K562 (cell line): ENCODE measurements around the gene FOXR1. TPM values are rescaled to one million over a fixed set of nuclear protein-coding genes. Genes with fewer than 3 reads are reported as not detected.

Source experiments
- ATAC-seq: fragments of 200-7000 bp; cut with Tn5 transposase; 3 replicates; pipeline ENCODE4 v1.9.1; 2020; ENCODE audit warnings: moderate library complexity
- BruUV-seq: library from RNA; stranded (reverse); fragments of 400-500 nt; replicated peaks from 2 replicates; lab custom pipeline; 2021; lab: Mats Ljungman, UMichigan
- CTCF ChIA-PET: fragments of 300-600 bp; formaldehyde crosslinking; extraction: SDS; loops from one replicate; lab custom pipeline; 2021; ENCODE audit warnings: low intra/inter-chr PET ratio; lab: Yijun Ruan, JAX
- POLR2A ChIA-PET: fragments of 300-600, 350-650 bp; sonication (Branson Sonifier 250); formaldehyde crosslinking; extraction: SDS; loops from one replicate; lab custom pipeline; 2021; ENCODE audit warnings: antibody characterized with exemption, inconsistent platforms; lab: Yijun Ruan, JAX
- DNase-seq, 4 experiments: peaks; one replicate each; pipeline versions ENCODE4 v3.0.0 to v3.0.0-alpha.2; 2011 to 2018; ENCODE audit warnings: low spot score in 3 of 4, mixed read lengths in 3 of 4; ENCODE audit errors: extremely low read depth in 1 of 4
- FAIRE-seq: peaks from 2 replicates; lab custom pipeline; 2011; peaks lifted over from hg19 to GRCh38; lab: Jason Lieb, UNC
- H2AFZ ChIP-seq: 2 replicates; pipeline ENCODE4 v1.6.0; 2011; ENCODE audit warnings: low read depth, low read length, control low read depth, inconsistent platforms
- H3K27ac ChIP-seq: fragments of 200-600 bp; 3 replicates; pipeline ENCODE4 v1.8.0; 2011; ENCODE audit warnings: low read depth, mild to moderate bottlenecking, control low read depth, inconsistent platforms, low read length, moderate library complexity, mixed read lengths; ENCODE audit errors: extremely low read depth
- H3K27me3 ChIP-seq, 2 experiments: fragments of 300-600 bp in 1 of 2; 2 replicates in 1 of 2; 3 replicates in 1 of 2; pipeline versions ENCODE4 v1.6.0 to v1.8.0; 2011; ENCODE audit warnings: inconsistent platforms in 2 of 2, low read length in 2 of 2, mild to moderate bottlenecking in 1 of 2, mixed read lengths in 1 of 2, moderate library complexity in 1 of 2; ENCODE audit not compliant: control insufficient read depth in 2 of 2, insufficient read depth in 2 of 2
- H3K36me3 ChIP-seq: fragments of 300-600 bp; 3 replicates; pipeline ENCODE4 v1.8.0; 2011; ENCODE audit warnings: mild to moderate bottlenecking, low read length, inconsistent platforms; ENCODE audit not compliant: control insufficient read depth, insufficient read depth
- H3K4me1 ChIP-seq, 2 experiments: fragments of 200-600 bp in 1 of 2; replicated peaks in 1 of 2; 2 replicates in 1 of 2; 3 replicates in 1 of 2; pipeline versions ENCODE4 v1.5.1 to v1.8.0; 2011; ENCODE audit warnings: inconsistent platforms in 2 of 2, low read length in 2 of 2, mild to moderate bottlenecking in 1 of 2, mixed read lengths in 1 of 2, moderate library complexity in 1 of 2; ENCODE audit not compliant: control insufficient read depth in 2 of 2, insufficient read depth in 2 of 2
- H3K4me2 ChIP-seq: 2 replicates; pipeline ENCODE4 v1.6.1; 2011; ENCODE audit warnings: low read length, control low read depth, inconsistent platforms, mixed read lengths; ENCODE audit not compliant: insufficient read depth
- H3K4me3 ChIP-seq: fragments of 200-600 bp; sonication (generic), shearing (Covaris generic); 2 replicates; pipeline ENCODE4 v1.5.1; 2016; ENCODE audit warnings: control low read depth, inconsistent platforms
- H3K79me2 ChIP-seq: fragments of 200-600 bp; 3 replicates; pipeline ENCODE4 v1.8.0; 2011; ENCODE audit warnings: low read length, inconsistent platforms; ENCODE audit not compliant: control insufficient read depth, insufficient read depth
- H3K9ac ChIP-seq, 2 experiments: 2 replicates each; pipeline versions ENCODE4 v1.6.0 to v1.6.1; 2011; ENCODE audit warnings: low read depth in 2 of 2, low read length in 2 of 2, control low read depth in 1 of 2, inconsistent platforms in 1 of 2, mild to moderate bottlenecking in 1 of 2, mixed read lengths in 1 of 2; ENCODE audit not compliant: insufficient read depth in 1 of 2
- H3K9me1 ChIP-seq: one replicate; pipeline ENCODE4 v1.6.0; 2011; ENCODE audit warnings: inconsistent platforms, mild to moderate bottlenecking, low read length, moderate library complexity; ENCODE audit not compliant: control insufficient read depth, insufficient read depth
- H3K9me3 ChIP-seq: replicated peaks from 2 replicates; pipeline ENCODE4 v1.5.1; 2011; ENCODE audit warnings: low read depth, low read length, inconsistent platforms; ENCODE audit not compliant: control insufficient read depth, insufficient read depth
- H4K20me1 ChIP-seq: replicated peaks from 2 replicates; pipeline ENCODE4 v1.6.1; 2011; ENCODE audit warnings: low read length, inconsistent platforms, mixed read lengths; ENCODE audit not compliant: control insufficient read depth, insufficient read depth
- DMBX1 ChIP-seq: fragments of 250-450 bp; sonication (Bioruptor Pico); IDR thresholded peaks from 2 replicates; pipeline ENCODE4 v1.8.0; 2022; ENCODE audit warnings: inconsistent platforms, mild to moderate bottlenecking, moderate library complexity, borderline replicate concordance
- FOXA3 ChIP-seq, 2 experiments: fragments of 450-650 bp in 1 of 2; sonication (generic) in 1 of 2; formaldehyde crosslinking; IDR thresholded peaks in 1 of 2; conservative IDR thresholded peaks in 1 of 2; 2 replicates each; pipeline versions ENCODE4 v1.4.0 to v1.8.0; 2020 to 2022; ENCODE audit warnings: mild to moderate bottlenecking in 2 of 2, missing genetic modification reagents in 1 of 2
- HMG20A ChIP-seq: fragments of 450-650 bp; formaldehyde crosslinking; conservative IDR thresholded peaks from 2 replicates; pipeline ENCODE4 v1.4.0; 2020; ENCODE audit warnings: mild to moderate bottlenecking, mixed read lengths
- MTA3 ChIP-seq: fragments of 450-650 bp; formaldehyde crosslinking; IDR thresholded peaks from 2 replicates; pipeline ENCODE4 v1.6.1; 2017; ENCODE audit warnings: mild to moderate bottlenecking, borderline replicate concordance
- NKRF ChIP-seq: fragments of 450-650 bp; IDR thresholded peaks from 2 replicates; pipeline ENCODE4 v1.6.1; 2016; ENCODE audit warnings: borderline replicate concordance
- PRMT5 ChIP-seq: sonication (generic); formaldehyde crosslinking; IDR thresholded peaks from 2 replicates; pipeline ENCODE4 v1.5.0; 2020; ENCODE audit warnings: missing genetic modification reagents
- RCOR1 ChIP-seq, 2 experiments: IDR thresholded peaks; 2 replicates each; pipeline ENCODE4 v1.6.1; 2012; ENCODE audit warnings: low read depth in 2 of 2, low read length in 2 of 2, borderline replicate concordance in 1 of 2, improper control_type of control experiment in 1 of 2
- RFX7 ChIP-seq: fragments of 250-450 bp; sonication (Bioruptor Pico); IDR thresholded peaks from 2 replicates; pipeline ENCODE4 v1.5.1; 2021; ENCODE audit warnings: mild to moderate bottlenecking
- SREBF2 ChIP-seq: sonication (generic); formaldehyde crosslinking; IDR thresholded peaks from 2 replicates; pipeline ENCODE4 v1.4.0; 2020; ENCODE audit warnings: mild to moderate bottlenecking, missing genetic modification reagents
- ZBTB26 ChIP-seq: fragments of 450-650 bp; formaldehyde crosslinking; IDR thresholded peaks from 2 replicates; pipeline ENCODE4 v1.4.0; 2022; ENCODE audit warnings: missing genetic modification characterization
- ZNF239 ChIP-seq: fragments of 250-450 bp; sonication (Bioruptor Pico); IDR thresholded peaks from 2 replicates; pipeline ENCODE4 v1.4.0; 2020; ENCODE audit warnings: mild to moderate bottlenecking
- ZNF384 ChIP-seq: IDR thresholded peaks from 2 replicates; pipeline ENCODE4 v1.6.1; 2012; ENCODE audit warnings: low read depth, low read length, improper control_type of control experiment
- ZNF408 ChIP-seq: fragments of 250-450 bp; sonication (Bioruptor Pico); IDR thresholded peaks from 2 replicates; pipeline ENCODE4 v1.4.0; 2020; ENCODE audit warnings: low read depth, mild to moderate bottlenecking, moderate library complexity
- ZNF830 ChIP-seq: fragments of 250-450 bp; sonication (Bioruptor Pico); IDR thresholded peaks from 2 replicates; pipeline ENCODE4 v1.5.0; 2021; ENCODE audit warnings: mild to moderate bottlenecking
- WGBS: fragments of 100-300 bp; shearing (Covaris generic); methylation state at CpG from one replicate; pipeline ENCODE4 v1.1.6; 2016; ENCODE audit warnings: low coverage, mixed read lengths; ENCODE audit not compliant: insufficient coverage; ENCODE audit errors: missing lambda C conversion rate; 5-methylcytosine and 5-hydroxymethylcytosine counted together
- in situ Hi-C: fragments of 300-500 bp; cut with MboI; formaldehyde crosslinking; loops from 4 replicates; pipeline ENCODE4 v1.15.0; 2018; ENCODE audit warnings: inconsistent platforms, mixed read lengths
- intact Hi-C: fragments of 100-400 bp; cut with micrococcal nuclease; formaldehyde crosslinking; loops from 2 replicates; pipeline ENCODE4 v1.14.2; 2022
- polyA plus RNA-seq, 8 experiments: library from polyadenylated mRNA; depleted of rRNA in 4 of 8; stranded (reverse) in 5 of 8; unstranded in 3 of 8; fragments of >200 nt; fragmentation: Nextera tagmentation in 2 of 8; fragmentation: Illumina TruSeq in 1 of 8; extraction: Ambion mirVana in 2 of 8; extraction: Trizol in 1 of 8; gene quantifications; 2 replicates each; pipeline versions ENCODE4 v1.2.1 to v1.2.3, GENCODE V29; 2011 to 2014; ENCODE audit warnings: inconsistent platforms in 1 of 8, missing spikeins in 1 of 8
- total RNA-seq, 7 experiments: library from RNA; depleted of rRNA in 6 of 7; stranded (reverse); fragments of >200 nt in 6 of 7; fragmentation: Illumina TruSeq in 2 of 7; extraction: Trizol in 2 of 7; gene quantifications; 2 replicates each; pipeline versions ENCODE4 v1.2.1 to v1.2.3, GENCODE V29; 2011 to 2021; ENCODE audit warnings: low replicate concordance in 1 of 7

FOXR1 gene
- total and polyA plus RNA-seq, 9 of the 15 experiments (the other 6 are each of a cell fraction or from before 2014, with no cell fraction given), result not detected

- Histone ChIP-seq H3K27ac (no peak overlapping the region), H3K9me3 (no peaks in the 10 kb centered on the region), H3K4me2 (no peak overlapping the region), H3K9me1 (no peaks in the 10 kb centered on the region), H4K20me1 (no peaks in the 10 kb centered on the region; the same call in none of the 2 replicates), H3K4me1 (peaks cover 0 to 22% of the 10 kb centered on the region in 2 experiments; a peak in 3 of 5 replicates), H3K27me3 (peaks cover 3 to 23% of the 10 kb centered on the region in 2 experiments; a peak in 4 of 5 replicates), H3K4me3 (no peak overlapping the region), H3K36me3 (no peaks in the 10 kb centered on the region), H3K9ac (peak overlapping the region in 1 of 2 experiments; percentile 68; a peak in 1 of 4 replicates), H2AFZ (no peak overlapping the region), H3K79me2 (no peaks in the 10 kb centered on the region)
- in situ Hi-C loops (no loop called here), intact Hi-C loops (no loop called here)
- BruUV-seq, result no TSS peak
- ChIA-PET POLR2A (interaction anchor here (0.6 to 1.0 kb wide), 4 partner anchors 8 to 144 kb away, joined by 3 to 4 read pairs (median 4); no protein-coding TSS in a partner anchor), CTCF (no interaction called here)
- no peak for ATAC-seq
- no peak for TF ChIP-seq DMBX1 (CRISPR knock-in tag)
- no peak for TF ChIP-seq MTA3
- TF ChIP-seq ZNF830, result no peak
- TF ChIP-seq RFX7, result no peak
- no peak for TF ChIP-seq PRMT5 (CRISPR knock-in tag)
- TF ChIP-seq ZNF408 (CRISPR knock-in tag), result no peak
- no peak for TF ChIP-seq HMG20A (CRISPR knock-in tag)
- TF ChIP-seq NKRF, result no peak
- no peak for TF ChIP-seq FOXA3 (CRISPR knock-in tag; conservative IDR thresholded peaks at IDR 0.05 in 1 of 2, IDR thresholded peaks at IDR 0.05 in 1 of 2)
- TF ChIP-seq ZNF384, result no peak
- no peak for TF ChIP-seq RCOR1 (IDR thresholded peaks at IDR 0.05; ENCODE audit: borderline replicate concordance in 1 of 2, low read depth in 2 of 2, low read length in 2 of 2)
- TF ChIP-seq ZBTB26 (CRISPR knock-in tag), result no peak
- TF ChIP-seq SREBF2 (CRISPR knock-in tag), result no peak
- TF ChIP-seq ZNF239, result no peak
- FAIRE-seq, result no peak
- DNase-seq, result no peak
- WGBS, result 28% methylated on average over 3 of the region's 5 CpGs
Measured at GRCh38 chr11:118961189-118961588, 10.4 kb upstream of the FOXR1 start.
